H1 (cell line): ENCODE data around the gene FAM216A. TPM values are rescaled to one million over a fixed set of nuclear protein-coding genes. Genes with fewer than 3 reads are reported as not detected.

Experiments
- CTCF ChIA-PET: fragments of 300-600 bp; sonication (Branson Sonifier 250); formaldehyde crosslinking; loops from one replicate; lab custom pipeline; 2021; ENCODE audit not compliant: partially characterized antibody; lab: Charles Lee
- POLR2A ChIA-PET: fragments of 300-600 bp; sonication (Branson Sonifier 250); formaldehyde crosslinking; loops from one replicate; lab custom pipeline; 2021; ENCODE audit warnings: inconsistent platforms; ENCODE audit not compliant: partially characterized antibody; lab: Charles Lee
- DNase-seq, 2 experiments: peaks; one replicate each; pipeline versions ENCODE4 v3.0.0 to v3.0.0-alpha.2; 2010 to 2022; ENCODE audit warnings: low spot score in 2 of 2, low read depth in 1 of 2, mixed read lengths in 1 of 2
- FAIRE-seq: peaks from 2 replicates; lab custom pipeline; 2011; peaks lifted over from hg19 to GRCh38; lab: Jason Lieb, UNC
- H2AFZ ChIP-seq: 2 replicates; pipeline ENCODE4 v1.8.1; 2012; ENCODE audit warnings: low read length, inconsistent platforms
- H2AK5ac ChIP-seq: 2 replicates; pipeline ENCODE4 v1.6.1; 2013; ENCODE audit warnings: low read depth, low read length
- H2BK120ac ChIP-seq: replicated peaks from 2 replicates; pipeline ENCODE3; 2013; ENCODE audit warnings: low read depth, low read length, inconsistent platforms
- H2BK12ac ChIP-seq: 2 replicates; pipeline ENCODE4 v1.6.1; 2013; ENCODE audit warnings: low read depth, low read length
- H2BK15ac ChIP-seq: 2 replicates; pipeline ENCODE4 v1.6.1; 2013; ENCODE audit warnings: low read length
- H2BK20ac ChIP-seq: 2 replicates; pipeline ENCODE4 v1.6.1; 2013; ENCODE audit warnings: low read length
- H2BK5ac ChIP-seq: 2 replicates; pipeline ENCODE4 v1.6.1; 2013; ENCODE audit warnings: low read depth, low read length
- H3K14ac ChIP-seq: 2 replicates; pipeline ENCODE4 v1.6.1; 2013; ENCODE audit warnings: inconsistent platforms; ENCODE audit not compliant: insufficient read length
- H3K18ac ChIP-seq: 2 replicates; pipeline ENCODE4 v1.6.1; 2013; ENCODE audit warnings: low read length; ENCODE audit errors: extremely low read depth
- H3K23ac ChIP-seq: 2 replicates; pipeline ENCODE4 v1.6.1; 2013; ENCODE audit warnings: inconsistent platforms; ENCODE audit not compliant: insufficient read length
- H3K23me2 ChIP-seq: 2 replicates; pipeline ENCODE4 v1.6.1; 2013; ENCODE audit warnings: low read depth, low read length
- H3K27ac ChIP-seq: 2 replicates; pipeline ENCODE4 v1.6.1; 2011; ENCODE audit warnings: low read depth, low read length, inconsistent platforms
- H3K27me3 ChIP-seq, 4 experiments: replicated peaks in 1 of 4; 1 replicate in 1 of 4; 2 replicates in 3 of 4; pipeline versions ENCODE4 v1.6.1 to v1.8.1; 2011 to 2013; ENCODE audit warnings: low read length in 3 of 4, mild to moderate bottlenecking in 3 of 4, inconsistent platforms in 2 of 4, mixed read lengths in 2 of 4, moderate library complexity in 1 of 4; ENCODE audit not compliant: control insufficient read depth in 3 of 4, insufficient read depth in 3 of 4; ENCODE audit errors: extremely low read depth in 1 of 4
- H3K36me3 ChIP-seq, 4 experiments: 2 replicates each; pipeline versions ENCODE4 v1.6.1 to v1.8.1; 2011 to 2013; ENCODE audit warnings: mild to moderate bottlenecking in 4 of 4, low read length in 3 of 4, moderate library complexity in 2 of 4, control low read depth in 1 of 4, inconsistent platforms in 1 of 4; ENCODE audit not compliant: insufficient read depth in 4 of 4, control insufficient read depth in 2 of 4
- H3K4ac ChIP-seq: replicated peaks from 2 replicates; pipeline ENCODE3; 2013; ENCODE audit warnings: low read length, low read depth, mixed read lengths, inconsistent platforms; ENCODE audit not compliant: insufficient read length
- H3K4me1 ChIP-seq, 4 experiments: replicated peaks in 1 of 4; 1 replicate in 1 of 4; 2 replicates in 3 of 4; pipeline versions ENCODE4 v1.6.1 to v1.8.1; 2011 to 2013; ENCODE audit warnings: low read length in 3 of 4, inconsistent platforms in 2 of 4, mixed read lengths in 1 of 4; ENCODE audit not compliant: insufficient read depth in 4 of 4, control insufficient read depth in 3 of 4
- H3K4me2 ChIP-seq, 2 experiments: 2 replicates each; pipeline versions ENCODE4 v1.6.1 to v1.8.1; 2011 to 2013; ENCODE audit warnings: low read depth in 2 of 2, low read length in 2 of 2, control low read depth in 1 of 2, inconsistent platforms in 1 of 2, mild to moderate bottlenecking in 1 of 2; ENCODE audit not compliant: insufficient read depth in 1 of 2
- H3K4me3 ChIP-seq, 4 experiments: fragments of 200-600, 300-600 bp in 1 of 4; sonication (generic), shearing (Covaris generic), sonication (Bioruptor Twin) in 1 of 4; 2 replicates each; pipeline versions ENCODE4 v1.5.1 to v1.8.1; 2011 to 2016; ENCODE audit warnings: low read length in 4 of 4, low read depth in 3 of 4, control low read depth in 2 of 4, inconsistent platforms in 2 of 4, mild to moderate bottlenecking in 2 of 4, mixed read lengths in 1 of 4, moderate library complexity in 1 of 4; ENCODE audit not compliant: insufficient read depth in 2 of 4; ENCODE audit errors: extremely low read depth in 1 of 4
- H3K56ac ChIP-seq: replicated peaks from 2 replicates; pipeline ENCODE3; 2013; ENCODE audit warnings: low read depth, mild to moderate bottlenecking, mixed read lengths, low read length, inconsistent platforms; ENCODE audit not compliant: insufficient read length
- H3K79me1 ChIP-seq: 2 replicates; pipeline ENCODE4 v1.6.1; 2013; ENCODE audit warnings: low read depth, low read length, control low read depth
- H3K79me2 ChIP-seq, 2 experiments: 2 replicates each; pipeline versions ENCODE4 v1.6.1 to v1.8.1; 2012 to 2013; ENCODE audit warnings: low read length in 2 of 2, mild to moderate bottlenecking in 2 of 2, inconsistent platforms in 1 of 2; ENCODE audit not compliant: insufficient read depth in 2 of 2, control insufficient read depth in 1 of 2
- H3K9ac ChIP-seq, 4 experiments: replicated peaks in 1 of 4; 1 replicate in 1 of 4; 2 replicates in 3 of 4; pipeline versions ENCODE4 v1.6.1 to v1.8.1; 2011 to 2013; ENCODE audit warnings: low read depth in 3 of 4, low read length in 3 of 4, control low read depth in 2 of 4, mild to moderate bottlenecking in 2 of 4, moderate library complexity in 2 of 4, inconsistent platforms in 1 of 4; ENCODE audit errors: extremely low read depth in 1 of 4
- H3K9me3 ChIP-seq, 2 experiments: 2 replicates each; pipeline versions ENCODE4 v1.6.1 to v1.8.1; 2012 to 2013; ENCODE audit warnings: mild to moderate bottlenecking in 2 of 2, moderate library complexity in 2 of 2, control low read depth in 1 of 2, inconsistent platforms in 1 of 2, low read depth in 1 of 2, low read length in 1 of 2, mixed read lengths in 1 of 2; ENCODE audit not compliant: insufficient read depth in 2 of 2
- H4K20me1 ChIP-seq, 2 experiments: replicated peaks in 1 of 2; 2 replicates each; pipeline versions ENCODE3 to v1.8.1; 2011 to 2013; ENCODE audit warnings: inconsistent platforms in 2 of 2, low read length in 2 of 2, mild to moderate bottlenecking in 1 of 2; ENCODE audit not compliant: insufficient read depth in 2 of 2, control insufficient read depth in 1 of 2
- H4K5ac ChIP-seq: 2 replicates; pipeline ENCODE4 v1.6.1; 2013; ENCODE audit warnings: low read length, low read depth, mixed read lengths, inconsistent platforms; ENCODE audit not compliant: insufficient read length
- H4K8ac ChIP-seq: 2 replicates; pipeline ENCODE4 v1.8.0; 2013; ENCODE audit warnings: mild to moderate bottlenecking, moderate library complexity, low read length, inconsistent platforms; ENCODE audit not compliant: insufficient read depth; ENCODE audit errors: extremely low read depth
- H4K91ac ChIP-seq: replicated peaks from 2 replicates; pipeline ENCODE3; 2013; ENCODE audit warnings: low read length, mixed read lengths, inconsistent platforms; ENCODE audit not compliant: insufficient read length
- BCL11A ChIP-seq, 2 experiments: IDR thresholded peaks; one replicate each; pipeline ENCODE4 v1.6.1; 2011; ENCODE audit warnings: low read depth in 2 of 2, low read length in 2 of 2, mild to moderate bottlenecking in 2 of 2
- MAFK ChIP-seq: IDR thresholded peaks from 2 replicates; pipeline ENCODE4 v1.6.1; 2012; ENCODE audit warnings: low read depth, mild to moderate bottlenecking, improper control_type of control experiment, low read length
- NRF1 ChIP-seq: IDR thresholded peaks from 2 replicates; pipeline ENCODE4 v1.6.1; 2011; ENCODE audit warnings: mild to moderate bottlenecking, low read depth, low read length, improper control_type of control experiment
- POLR2AphosphoS5 ChIP-seq: IDR thresholded peaks from 2 replicates; pipeline ENCODE4 v1.6.1; 2011; ENCODE audit warnings: low read depth, low read length
- RAD21 ChIP-seq, 2 experiments: IDR thresholded peaks in 1 of 2; conservative IDR thresholded peaks in 1 of 2; 2 replicates each; pipeline ENCODE4 v1.6.1; 2011; ENCODE audit warnings: low read depth in 2 of 2, low read length in 2 of 2, improper control_type of control experiment in 1 of 2, inconsistent platforms in 1 of 2, mild to moderate bottlenecking in 1 of 2, moderate library complexity in 1 of 2
- RFX5 ChIP-seq: IDR thresholded peaks from 2 replicates; pipeline ENCODE4 v1.6.1; 2011; ENCODE audit warnings: low read depth, low read length, improper control_type of control experiment, borderline replicate concordance
- SAP30 ChIP-seq: fragments of 300-600 bp; sonication (generic); IDR thresholded peaks from 2 replicates; pipeline ENCODE4 v1.7.1; 2012; ENCODE audit warnings: low read length, moderate library complexity, mild to moderate bottlenecking, inconsistent platforms; ENCODE audit not compliant: insufficient read depth, insufficient replicate concordance
- TBP ChIP-seq: IDR thresholded peaks from 2 replicates; pipeline ENCODE4 v1.6.1; 2011; ENCODE audit warnings: low read depth, low read length, improper control_type of control experiment
- TEAD4 ChIP-seq: IDR thresholded peaks from 2 replicates; pipeline ENCODE4 v1.6.1; 2012; ENCODE audit warnings: low read depth, low read length, inconsistent platforms, mixed read lengths
- WGBS, 2 experiments: shearing (Covaris generic) in 1 of 2; methylation state at CpG; one replicate each; pipeline versions ENCODE4 v1.1.6 to v1.1.7; 2013 to 2015; ENCODE audit warnings: low lambda C conversion rate in 2 of 2, mixed read lengths in 2 of 2, inconsistent platforms in 1 of 2, low coverage in 1 of 2, missing lambda C conversion rate in 1 of 2; ENCODE audit not compliant: insufficient replicate concordance in 2 of 2, insufficient coverage in 1 of 2, insufficient read length in 1 of 2; ENCODE audit errors: extremely low coverage in 1 of 2, missing lambda C conversion rate in 1 of 2; 5-methylcytosine and 5-hydroxymethylcytosine counted together
- polyA plus RNA-seq, 7 experiments: library from polyadenylated mRNA; depleted of rRNA in 3 of 7; stranded (reverse) in 5 of 7; unstranded in 2 of 7; fragments of >200 nt in 5 of 7; fragments of 200-250 nt in 2 of 7; gene quantifications; 1 replicate in 5 of 7; 2 replicates in 1 of 7; 4 replicates in 1 of 7; pipeline versions ENCODE4 v1.2.1 to v1.2.3, GENCODE V29; 2011 to 2013; ENCODE audit warnings: missing spikeins in 2 of 7, mixed read lengths in 2 of 7
- total RNA-seq: library from RNA; stranded (reverse); fragmentation: NEBNext Ultra II Directional; extraction: Animal tissue kit (Norgen Biotek cat#: 25700); gene quantifications from 2 replicates; pipeline ENCODE4 v1.2.1, GENCODE V29; 2021
- TF ChIP-seq, protein P1 (sequence below): IDR thresholded peaks from 2 replicates; pipeline ENCODE4 v1.6.1; 2012; ENCODE audit warnings: low read length, inconsistent platforms

Gene FAM216A
- total and polyA plus RNA-seq, 2 of the 8 experiments (the other 6 are each of a cell fraction or from before 2014, with no cell fraction given): 19.8 to 24.6 TPM

DNA sequence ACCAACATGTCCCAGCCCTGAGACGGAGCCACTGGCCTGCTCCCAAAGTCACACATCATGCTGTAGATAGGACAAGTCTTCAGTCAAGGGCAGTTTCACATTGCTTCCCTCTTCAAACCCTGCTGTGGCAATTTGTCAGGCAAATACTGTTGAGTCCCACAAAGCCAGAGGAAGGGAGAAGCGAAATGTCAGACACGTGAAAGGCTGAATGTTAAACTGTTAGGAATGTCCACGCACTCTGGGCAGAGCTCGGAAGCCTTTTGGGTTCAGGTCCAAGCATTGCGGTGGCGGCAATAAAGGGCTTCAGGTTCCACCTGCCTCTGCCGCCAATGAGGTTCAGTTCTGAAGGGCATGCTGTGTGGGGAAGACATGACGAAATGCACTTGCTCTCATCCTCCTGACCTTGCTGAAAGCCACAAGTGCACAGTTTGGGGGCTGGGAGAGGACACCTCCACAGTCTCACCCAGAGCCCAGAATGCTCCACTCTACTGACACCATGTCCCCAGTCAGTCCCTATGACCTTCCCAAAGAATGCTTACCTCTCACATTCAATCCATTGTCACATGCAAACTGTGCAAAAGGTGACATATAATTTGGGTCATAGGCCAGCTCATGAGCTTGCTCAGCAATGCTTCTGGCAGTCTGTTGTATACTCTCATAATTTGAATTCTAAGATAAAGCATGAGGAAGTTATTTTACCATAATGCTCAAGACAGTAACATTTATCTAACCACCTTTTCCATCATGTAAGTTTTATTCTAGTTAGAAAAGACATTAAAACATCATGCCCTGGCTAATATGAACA lies 69.2 kb downstream of the FAM216A start:
- Histone ChIP-seq H4K91ac (no peak overlapping the region), H2BK120ac (no peak overlapping the region), H2BK12ac (no peak overlapping the region), H3K79me1 (no peaks in the 10 kb centered on the region), H2AFZ (no peak overlapping the region), H4K20me1 (peaks cover 2 to 3% of the 10 kb centered on the region in 2 experiments), H3K14ac (no peak overlapping the region), H3K4ac (no peak overlapping the region), H2BK5ac (no peak overlapping the region), H3K56ac (no peak overlapping the region), H3K27ac (no peak overlapping the region), H3K18ac (no peak overlapping the region), H3K27me3 (no peaks in the 10 kb centered on the region), H3K9me3 (no peaks in the 10 kb centered on the region), H4K5ac (no peak overlapping the region), H3K79me2 (no peaks in the 10 kb centered on the region), H4K8ac (no peak overlapping the region), H3K4me3 (no peak overlapping the region), H2BK20ac (no peak overlapping the region), H3K23me2 (no peaks in the 10 kb centered on the region), H2AK5ac (no peak overlapping the region), H3K36me3 (peaks cover 5 to 38% (median 20%) of the 10 kb centered on the region in 4 experiments), H2BK15ac (no peak overlapping the region), H3K4me1 (no peaks in the 10 kb centered on the region), H3K23ac (no peak overlapping the region), H3K9ac (no peak overlapping the region), H3K4me2 (no peak overlapping the region)
- CTCF ChIA-PET: interaction anchor here (0.8 to 2.2 kb wide), 4 partner anchors 10 to 26 kb away, joined by 3 to 7 read pairs (median 4); no protein-coding TSS in a partner anchor
- WGBS, 2 experiments: 87% methylated on average over 9 of the region's 9 CpGs; no CpG with 5 or more reads in 1 of the 2 experiments
- no peak for FAIRE-seq
- POLR2A ChIA-PET: no interaction called here
- DNase-seq: no peak
- TF ChIP-seq BCL11A (IDR thresholded peaks at IDR 0.05; ENCODE audit: low read depth in 2 of 2, low read length in 2 of 2): no peak
- TF ChIP-seq POLR2AphosphoS5: no peak
- TF ChIP-seq TBP: no peak
- TF ChIP-seq NRF1: no peak
- TF ChIP-seq, protein P1, sequence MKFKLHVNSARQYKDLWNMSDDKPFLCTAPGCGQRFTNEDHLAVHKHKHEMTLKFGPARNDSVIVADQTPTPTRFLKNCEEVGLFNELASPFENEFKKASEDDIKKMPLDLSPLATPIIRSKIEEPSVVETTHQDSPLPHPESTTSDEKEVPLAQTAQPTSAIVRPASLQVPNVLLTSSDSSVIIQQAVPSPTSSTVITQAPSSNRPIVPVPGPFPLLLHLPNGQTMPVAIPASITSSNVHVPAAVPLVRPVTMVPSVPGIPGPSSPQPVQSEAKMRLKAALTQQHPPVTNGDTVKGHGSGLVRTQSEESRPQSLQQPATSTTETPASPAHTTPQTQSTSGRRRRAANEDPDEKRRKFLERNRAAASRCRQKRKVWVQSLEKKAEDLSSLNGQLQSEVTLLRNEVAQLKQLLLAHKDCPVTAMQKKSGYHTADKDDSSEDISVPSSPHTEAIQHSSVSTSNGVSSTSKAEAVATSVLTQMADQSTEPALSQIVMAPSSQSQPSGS: no peak
- TF ChIP-seq SAP30: no peak
- no peak for TF ChIP-seq RFX5
- TF ChIP-seq TEAD4: no peak
- TF ChIP-seq MAFK: no peak
- TF ChIP-seq RAD21 (IDR thresholded peaks at IDR 0.05 in 1 of 2, conservative IDR thresholded peaks at IDR 0.05 in 1 of 2; ENCODE audit: low read depth in 2 of 2, low read length in 2 of 2): no peak
